GM19099 (cell line): ENCODE data around the gene TMEM161A.

Experiments used
- POLR2A ChIP-seq: IDR thresholded peaks from 3 replicates; pipeline ENCODE4 v1.6.1; 2011; ENCODE audit warnings: low read depth; ENCODE audit not compliant: insufficient read length; ENCODE audit errors: extremely low read depth

TMEM161A gene

DNA sequence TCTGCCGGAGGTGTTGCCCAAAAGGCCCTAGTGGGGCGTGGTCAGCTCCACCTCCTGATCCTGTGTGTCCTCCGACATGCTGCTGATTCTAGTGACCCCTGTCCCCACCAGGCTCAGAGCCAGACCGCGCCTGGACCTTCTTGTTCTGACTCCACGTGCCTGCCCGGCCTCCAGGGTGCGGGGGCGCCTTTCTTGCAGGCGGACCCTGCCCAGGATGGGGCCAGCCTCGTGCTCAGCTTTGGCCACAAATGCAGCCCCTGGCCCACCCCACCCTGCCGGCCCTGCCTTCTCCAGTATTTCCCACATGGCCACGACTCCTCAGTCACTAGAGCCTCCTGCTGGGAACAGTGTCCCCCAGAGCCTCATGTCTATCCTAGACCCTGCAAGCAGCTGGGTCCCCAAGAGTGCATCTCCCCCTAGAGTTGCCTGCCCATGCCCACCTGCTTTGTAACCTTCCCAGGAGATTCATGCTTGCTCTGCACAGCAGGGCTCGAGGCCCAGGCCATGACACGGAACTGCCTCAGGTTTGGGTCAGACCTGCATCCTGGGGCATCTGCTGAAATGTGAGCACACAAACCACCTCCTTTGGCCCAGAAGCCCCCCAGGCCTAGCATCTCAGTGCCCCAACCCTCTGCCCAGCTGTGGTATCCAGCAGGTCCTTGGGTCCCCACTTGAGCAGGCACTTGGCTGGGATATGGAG is 27.0 kb downstream of the TMEM161A start:
- TF ChIP-seq POLR2A = no peak

DNA sequence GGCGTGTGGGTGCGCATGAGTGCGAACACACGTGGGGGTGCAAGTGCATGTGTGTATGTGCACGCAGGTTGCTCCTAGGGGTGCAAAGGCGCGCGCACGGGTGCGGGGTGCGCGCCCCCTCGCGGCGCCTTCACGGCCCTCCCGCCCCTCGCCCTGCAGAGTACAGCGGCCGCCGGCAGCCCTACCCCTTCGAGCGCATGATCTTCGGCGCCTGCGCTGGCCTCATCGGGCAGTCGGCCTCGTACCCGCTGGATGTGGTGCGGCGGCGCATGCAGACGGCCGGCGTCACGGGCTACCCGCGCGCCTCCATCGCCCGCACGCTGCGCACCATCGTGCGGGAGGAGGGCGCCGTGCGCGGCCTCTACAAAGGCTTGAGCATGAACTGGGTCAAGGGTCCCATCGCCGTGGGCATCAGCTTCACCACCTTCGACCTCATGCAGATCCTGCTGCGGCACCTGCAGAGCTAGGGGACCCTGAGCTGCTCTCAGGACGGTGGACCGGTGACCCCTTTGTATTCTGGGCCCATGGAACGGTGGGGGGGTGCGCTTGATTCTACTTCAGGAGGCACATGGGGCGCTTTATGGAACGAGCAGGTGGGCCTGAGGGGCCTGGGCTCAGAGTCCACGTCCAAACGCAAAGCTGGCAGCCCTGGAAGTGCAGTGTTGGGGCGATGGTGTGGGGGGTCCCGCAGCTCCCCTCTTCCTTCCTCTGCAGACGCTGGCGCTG is 27.7 kb downstream of the TMEM161A start:
- no peak for TF ChIP-seq POLR2A

DNA sequence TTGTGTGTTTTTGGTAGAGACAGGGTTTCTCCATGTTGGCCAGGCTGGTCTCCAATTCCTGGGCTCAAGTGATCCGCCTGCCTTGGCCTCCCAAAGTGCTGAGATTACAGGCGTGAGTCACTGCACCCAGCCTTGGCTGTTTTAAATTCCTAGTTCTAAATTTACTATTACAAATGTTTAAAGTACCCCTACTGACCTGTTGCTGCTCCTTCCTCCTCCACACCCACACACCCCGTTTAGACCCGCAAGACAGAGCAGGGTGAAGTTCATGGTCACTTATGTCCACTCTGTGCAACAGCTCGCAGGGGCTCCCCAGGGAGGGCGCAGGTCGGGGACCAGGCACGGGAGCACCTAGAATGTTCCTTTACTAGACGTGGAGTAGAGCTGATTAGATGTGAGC is 28.7 kb downstream of the TMEM161A start:
- TF ChIP-seq POLR2A = no peak

DNA sequence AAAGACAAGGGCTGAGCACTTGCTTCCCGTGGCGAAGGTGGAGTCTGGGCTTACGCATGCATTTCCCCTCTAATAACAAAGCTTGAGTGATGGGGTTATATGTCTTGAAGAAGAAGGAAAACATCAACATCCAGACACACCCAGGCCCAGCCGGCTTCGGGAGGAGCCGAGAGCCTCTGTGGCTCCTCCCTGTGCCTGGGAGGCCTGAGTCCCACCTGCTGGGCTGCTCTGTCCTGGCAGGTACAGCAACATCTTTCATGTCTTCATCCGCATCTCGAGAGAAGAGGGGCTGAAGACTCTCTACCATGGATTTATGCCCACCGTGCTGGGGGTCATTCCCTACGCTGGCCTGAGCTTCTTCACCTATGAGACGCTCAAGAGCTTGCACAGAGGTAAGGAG is 30.6 kb downstream of the TMEM161A start:
- no peak for TF ChIP-seq POLR2A

DNA sequence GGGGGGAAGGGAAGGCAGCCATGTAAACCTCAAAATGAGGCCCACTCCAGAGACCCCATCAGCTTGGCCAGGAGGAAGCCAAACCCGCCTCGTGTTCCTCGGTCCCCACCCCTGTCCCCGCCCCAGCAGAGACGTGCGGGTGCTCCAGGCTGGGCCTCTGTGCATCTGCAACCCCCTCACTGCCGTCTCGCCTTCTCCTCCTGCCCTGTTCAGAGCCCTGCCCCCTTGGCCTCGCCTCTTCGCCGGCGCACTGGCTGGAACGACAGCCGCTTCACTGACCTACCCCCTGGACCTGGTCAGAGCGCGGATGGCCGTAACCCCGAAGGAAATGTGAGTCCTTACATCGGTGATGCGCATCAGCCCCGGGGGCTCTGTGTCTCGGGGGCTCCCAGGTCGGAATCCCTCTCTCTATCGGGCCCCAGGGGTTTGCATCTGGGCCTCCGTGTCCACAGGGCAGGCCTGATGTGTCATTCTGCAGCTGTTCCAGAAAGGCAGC is 32.2 kb downstream of the TMEM161A start:
- no peak for TF ChIP-seq POLR2A

DNA sequence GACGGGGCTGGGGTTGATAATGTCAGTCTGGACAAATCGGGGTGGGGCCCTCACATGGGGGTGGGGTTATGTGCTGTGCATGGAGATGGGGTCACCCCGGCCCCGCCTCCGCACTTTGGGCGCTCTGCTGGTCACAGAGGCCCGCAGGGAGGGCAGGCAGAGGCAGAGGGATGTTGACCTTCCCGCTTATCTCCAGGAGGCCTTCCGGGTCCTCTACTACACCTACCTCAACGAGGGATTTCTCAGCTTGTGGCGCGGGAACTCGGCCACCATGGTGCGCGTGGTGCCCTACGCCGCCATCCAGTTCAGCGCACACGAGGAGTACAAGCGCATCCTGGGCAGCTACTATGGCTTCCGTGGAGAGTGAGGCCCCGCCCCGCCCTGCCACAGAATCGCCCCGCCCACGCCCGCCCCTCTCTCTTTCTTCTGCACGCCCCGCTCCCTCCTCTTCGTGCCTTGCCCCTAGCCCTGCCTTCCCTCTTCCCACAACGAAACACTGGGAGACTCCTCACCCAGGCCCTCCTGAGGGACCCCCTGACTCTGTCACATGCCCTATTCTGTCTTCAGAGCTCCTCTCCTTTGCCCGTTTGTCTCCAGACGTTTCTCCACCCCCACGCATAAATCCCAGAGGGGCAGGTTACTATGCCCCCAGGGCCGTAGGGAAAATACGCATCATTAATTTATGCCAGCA is 32.8 kb downstream of the TMEM161A start:
- TF ChIP-seq POLR2A = no peak

DNA sequence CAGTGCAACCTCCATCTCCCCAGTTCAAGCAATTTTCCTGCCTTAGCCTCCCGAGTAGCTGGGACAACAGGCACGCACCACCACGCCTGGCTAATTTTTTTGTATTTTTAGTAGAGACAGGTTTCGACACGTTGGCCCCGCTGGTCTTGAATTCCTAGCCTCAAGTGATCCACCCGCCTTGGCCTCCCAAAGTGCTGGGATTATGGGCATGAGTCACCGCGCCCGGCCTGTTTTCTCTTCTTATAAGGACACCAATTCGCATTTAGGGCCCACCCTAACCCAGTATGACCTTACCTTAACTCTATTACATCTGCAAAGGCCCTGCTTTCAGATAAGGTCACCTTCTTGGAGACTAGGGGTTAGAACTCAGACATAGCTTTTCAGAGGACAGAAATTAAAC is 35.1 kb downstream of the TMEM161A start:
- no peak for TF ChIP-seq POLR2A

DNA sequence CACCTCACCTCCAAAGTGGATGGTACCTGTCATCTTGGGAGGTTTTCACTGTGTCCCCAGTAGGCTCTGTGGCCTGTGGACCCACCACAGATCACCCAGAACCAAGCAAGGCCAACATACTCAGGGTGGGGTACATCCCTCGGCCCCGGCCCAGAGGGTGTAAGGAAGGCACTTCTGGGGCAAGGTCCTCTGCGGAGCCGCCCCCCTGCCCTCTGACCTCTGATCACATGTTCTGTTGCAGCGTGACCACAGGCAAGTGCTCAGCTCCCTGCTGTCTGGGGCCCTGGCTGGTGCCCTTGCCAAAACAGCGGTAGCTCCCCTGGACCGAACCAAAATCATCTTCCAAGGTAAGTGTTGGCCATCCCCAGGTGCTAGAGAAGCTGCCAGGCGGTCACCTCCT is 36.7 kb downstream of the TMEM161A start:
- TF ChIP-seq POLR2A = no peak

DNA sequence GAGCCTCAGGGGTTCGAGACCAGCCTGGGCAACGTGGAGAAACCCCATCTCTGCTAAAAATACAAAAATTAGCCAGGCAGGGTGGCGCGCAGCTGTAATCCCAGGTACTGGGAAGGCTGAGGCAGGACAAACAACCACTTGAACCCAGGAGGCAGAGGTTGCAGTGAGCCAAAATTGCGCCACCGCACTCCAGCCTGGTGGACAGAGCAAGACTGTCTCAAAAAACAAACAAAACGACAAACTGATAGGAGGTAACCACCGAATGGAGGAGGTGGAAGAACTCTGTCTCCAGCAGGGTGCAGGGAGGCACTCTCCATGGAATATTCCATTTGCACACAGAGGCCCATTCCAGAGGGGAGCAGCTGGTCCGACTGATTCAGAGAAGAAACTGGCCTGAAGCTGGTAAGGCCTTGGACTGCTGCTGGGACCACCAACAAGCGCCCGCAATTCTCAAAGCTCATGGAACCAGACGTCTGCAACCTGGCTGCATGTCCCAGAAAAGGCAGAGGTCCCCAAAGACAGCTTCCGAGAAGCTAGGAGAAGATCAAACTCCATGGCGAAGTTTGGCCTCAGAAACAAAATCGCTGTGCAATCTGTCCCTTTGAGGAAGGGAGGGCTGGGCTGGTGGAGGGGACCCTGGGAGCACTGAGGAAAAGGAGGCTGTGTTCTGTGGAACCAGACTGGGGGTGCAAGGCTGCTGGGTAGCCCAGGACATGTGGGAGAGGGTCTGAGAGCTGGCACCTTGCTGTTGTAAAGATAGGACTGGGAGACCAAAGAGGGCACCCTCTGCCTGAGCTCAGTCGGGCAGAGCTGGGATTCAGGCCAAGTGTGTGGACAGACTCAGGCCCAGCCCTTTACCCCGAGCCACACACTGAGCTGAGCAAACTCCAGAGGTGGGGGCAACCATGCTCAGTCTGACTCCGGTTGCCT is 39.3 kb downstream of the TMEM161A start:
- no peak for TF ChIP-seq POLR2A

DNA sequence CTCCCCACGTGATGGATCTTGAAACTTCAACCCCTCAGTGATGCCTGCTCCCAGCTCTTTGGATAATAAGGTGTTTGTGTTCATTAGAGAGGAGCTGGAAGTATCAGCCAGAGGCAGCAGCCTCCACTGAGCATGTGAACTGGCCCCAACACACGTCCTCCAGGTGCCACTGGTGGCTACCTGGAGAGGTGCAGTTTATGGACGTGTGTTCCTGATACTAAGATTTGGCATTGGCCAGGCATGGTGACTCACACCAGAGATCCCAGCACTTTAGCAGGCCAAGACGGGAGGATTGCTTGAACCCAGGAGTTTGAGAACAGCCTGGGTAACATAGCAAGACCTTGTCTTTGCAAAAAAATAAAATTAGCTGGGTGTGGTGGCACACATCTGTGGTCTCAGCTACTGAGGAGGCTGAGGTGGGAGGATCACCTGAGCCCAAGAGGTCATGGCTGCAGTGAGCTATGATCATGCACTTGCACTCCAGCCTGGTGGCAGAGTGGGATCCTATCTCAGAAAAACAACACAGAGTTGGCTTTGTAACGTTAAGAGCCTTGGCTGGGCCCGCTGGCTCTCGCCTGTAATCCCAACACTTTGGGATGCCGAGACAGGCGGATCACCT is 40.1 kb downstream of the TMEM161A start:
- no peak for TF ChIP-seq POLR2A

DNA sequence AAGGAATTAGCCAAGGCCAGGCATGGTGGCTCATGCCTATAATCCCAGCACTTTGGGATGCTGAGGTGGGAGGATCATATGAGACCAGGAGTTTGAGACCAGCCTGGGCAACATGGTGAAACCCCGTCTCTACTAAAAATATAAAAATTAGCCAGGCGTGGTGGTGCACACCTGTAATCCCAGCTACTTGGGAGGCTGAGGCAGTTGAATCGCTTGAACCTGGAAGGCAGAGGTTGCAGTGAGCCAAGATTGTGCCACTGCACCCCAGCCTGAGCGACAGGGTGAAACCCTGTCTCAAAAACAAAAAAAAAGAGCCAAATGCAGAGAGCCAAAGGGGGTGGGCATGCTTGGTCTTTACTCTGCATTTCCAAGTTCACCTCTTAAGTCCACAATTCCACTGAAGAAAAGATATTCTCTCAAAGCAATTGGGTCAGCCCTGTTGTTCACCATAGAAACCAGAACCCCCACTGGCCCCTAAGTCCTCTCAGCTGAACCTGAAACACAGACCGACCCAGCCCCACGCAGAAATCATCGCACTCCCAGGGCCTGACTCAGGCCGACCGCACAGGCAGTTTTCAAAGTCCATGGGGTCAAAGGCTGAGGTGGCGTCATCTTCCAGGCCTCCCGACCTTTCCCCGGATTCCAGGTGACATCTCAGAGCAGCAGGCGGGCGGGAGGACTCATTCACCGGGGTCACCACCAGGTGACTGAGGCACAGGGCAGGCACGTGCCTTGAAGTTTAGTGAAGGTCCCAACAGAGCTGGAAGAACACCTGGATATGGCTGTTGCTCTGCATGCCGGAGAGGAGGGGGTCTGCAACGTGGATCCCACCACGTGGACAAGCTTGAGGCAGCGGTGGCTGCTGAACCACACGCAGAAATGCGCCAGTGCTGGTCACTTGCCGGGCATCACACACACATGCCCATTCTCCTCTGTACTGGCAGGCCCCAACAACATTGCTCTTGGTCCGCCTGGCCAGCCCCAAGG is 41.3 kb downstream of the TMEM161A start:
- TF ChIP-seq POLR2A = no peak

DNA sequence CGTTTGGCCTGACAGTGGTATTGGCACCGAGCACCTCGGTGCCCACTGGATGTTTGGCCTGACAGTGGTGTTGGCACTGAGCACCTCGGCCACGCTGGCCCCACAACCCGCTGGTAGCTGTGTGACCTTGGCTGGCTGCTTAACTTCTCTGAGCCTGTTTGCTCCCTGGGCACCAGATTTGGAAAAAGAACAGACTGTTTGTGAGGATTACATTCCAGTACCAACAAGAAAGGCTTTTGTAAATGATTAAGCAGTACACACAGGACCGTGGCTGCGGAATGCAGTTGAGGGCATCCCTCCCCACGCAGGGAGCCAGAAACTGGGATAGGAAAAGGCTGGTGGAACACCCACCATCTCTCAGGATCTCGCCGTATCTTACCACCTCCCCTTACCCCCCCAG is 42.6 kb downstream of the TMEM161A start:
- TF ChIP-seq POLR2A = no peak

DNA sequence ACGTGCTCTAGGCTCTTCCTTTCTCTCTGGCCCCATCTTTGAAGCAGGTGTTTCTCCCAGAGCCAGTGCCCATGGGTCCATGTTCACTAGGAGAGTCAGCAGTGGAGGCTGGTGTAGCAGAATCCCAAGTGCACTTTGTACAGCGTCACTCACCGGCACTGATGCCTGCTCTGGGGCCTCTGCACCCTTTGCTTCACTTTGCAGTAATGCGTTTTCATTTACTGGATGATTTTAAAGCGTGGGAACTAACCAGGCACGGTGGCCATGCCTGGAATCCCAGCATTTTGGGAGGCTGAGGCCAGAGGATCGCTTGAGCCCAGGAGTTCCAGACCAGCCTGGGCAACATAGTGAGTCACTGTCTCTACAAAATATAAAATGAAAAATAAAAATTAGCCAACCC is 43.8 kb downstream of the TMEM161A start:
- TF ChIP-seq POLR2A = no peak

DNA sequence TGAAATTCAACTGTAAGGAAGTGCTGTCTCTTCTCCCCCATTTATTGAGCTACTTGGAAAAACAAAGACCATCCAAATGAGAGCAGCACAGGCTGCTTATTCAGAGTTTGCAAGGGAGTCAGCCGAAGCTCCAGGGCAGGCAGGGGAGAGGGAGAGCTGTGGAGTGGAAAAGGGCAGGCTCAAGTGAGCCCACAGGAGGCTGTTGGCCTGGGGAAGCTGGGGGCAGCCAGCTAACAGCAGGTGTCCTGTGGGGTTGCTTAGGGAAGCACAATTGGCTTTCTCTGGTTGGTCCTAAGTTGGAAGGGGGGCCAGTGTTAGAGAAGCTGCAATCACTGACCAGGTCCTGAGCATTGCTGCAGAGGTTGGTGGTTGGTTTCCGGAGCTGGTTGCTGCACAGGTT is 50.6 kb downstream of the TMEM161A start:
- no peak for TF ChIP-seq POLR2A
